Fibroblast of lung (primary cell): ENCODE measurements around the gene TMEM248. TPM values are rescaled to one million over a fixed set of nuclear protein-coding genes. Genes with fewer than 3 reads are reported as not detected.

Source experiments
- DNase-seq, 2 donors: peaks; one replicate each; pipeline versions ENCODE4 v3.0.0 to v3.0.0-alpha.2; 2010; ENCODE audit warnings: low read depth in 2 of 2
- H2AFZ ChIP-seq: 2 replicates; pipeline ENCODE4 v1.5.1; 2012; ENCODE audit warnings: low read length, control low read depth, inconsistent platforms
- H3K27ac ChIP-seq: 2 replicates; pipeline ENCODE4 v1.5.1; 2011; ENCODE audit warnings: low read length, control low read depth; ENCODE audit not compliant: insufficient read depth
- H3K27me3 ChIP-seq: 2 replicates; pipeline ENCODE4 v1.5.1; 2011; ENCODE audit warnings: mild to moderate bottlenecking, low read length; ENCODE audit not compliant: control insufficient read depth, insufficient read depth
- H3K36me3 ChIP-seq: 2 replicates; pipeline ENCODE4 v1.5.1; 2011; ENCODE audit warnings: low read length; ENCODE audit not compliant: control insufficient read depth, insufficient read depth
- H3K4me1 ChIP-seq: 2 replicates; pipeline ENCODE4 v1.5.1; 2011; ENCODE audit warnings: low read length; ENCODE audit not compliant: control insufficient read depth, insufficient read depth; ENCODE audit errors: extremely low read depth
- H3K4me2 ChIP-seq: 2 replicates; pipeline ENCODE4 v1.5.1; 2011; ENCODE audit warnings: low read length, control low read depth; ENCODE audit not compliant: insufficient read depth; ENCODE audit errors: extremely low read depth
- H3K4me3 ChIP-seq, 4 experiments: fragments of 200-600 bp in 1 of 4; sonication (generic) in 1 of 4; replicated peaks in 1 of 4; 2 replicates each; pipeline ENCODE4 v1.5.1; 2011 to 2016; ENCODE audit warnings: low read length in 4 of 4, low read depth in 3 of 4, mild to moderate bottlenecking in 3 of 4, control low read depth in 2 of 4, inconsistent platforms in 1 of 4, mixed read lengths in 1 of 4; ENCODE audit not compliant: insufficient read depth in 1 of 4; ENCODE audit errors: control extremely low read depth in 1 of 4
- H3K79me2 ChIP-seq: 2 replicates; pipeline ENCODE4 v1.5.1; 2012; ENCODE audit warnings: mild to moderate bottlenecking, low read length, inconsistent platforms; ENCODE audit not compliant: control insufficient read depth, insufficient read depth
- H3K9ac ChIP-seq: 2 replicates; pipeline ENCODE4 v1.5.1; 2011; ENCODE audit warnings: mild to moderate bottlenecking, low read length, control low read depth; ENCODE audit not compliant: insufficient read depth
- H3K9me3 ChIP-seq: 2 replicates; pipeline ENCODE4 v1.5.1; 2012; ENCODE audit warnings: low read depth, low read length; ENCODE audit not compliant: control insufficient read depth, insufficient read depth
- H4K20me1 ChIP-seq: 2 replicates; pipeline ENCODE4 v1.5.1; 2011; ENCODE audit warnings: low read length; ENCODE audit not compliant: control insufficient read depth, insufficient read depth; ENCODE audit errors: extremely low read depth
- EZH2 ChIP-seq: IDR thresholded peaks from 2 replicates; pipeline ENCODE4 v1.5.1; 2012; ENCODE audit warnings: low read length, control low read depth, mild to moderate bottlenecking; ENCODE audit errors: missing control alignments
- polyA plus RNA-seq, 2 donors: library from polyadenylated mRNA; depleted of rRNA in 1 of 2; stranded (reverse) in 1 of 2; unstranded in 1 of 2; fragments of >200 nt; gene quantifications; 2 replicates each; pipeline ENCODE4 v1.2.1, GENCODE V29; 2011 to 2012; ENCODE audit warnings: missing spikeins in 1 of 2
- total RNA-seq: library from RNA; depleted of rRNA; stranded (reverse); fragments of >200 nt; gene quantifications from 2 replicates; pipeline ENCODE4 v1.2.1, GENCODE V29; 2014
- TF ChIP-seq, protein P1 (sequence below), 2 donors: IDR thresholded peaks in 1 of 2; conservative IDR thresholded peaks in 1 of 2; 1 replicate in 1 of 2; 2 replicates in 1 of 2; pipeline ENCODE4 v1.5.1; 2011 to 2012; ENCODE audit warnings: low read length in 2 of 2, control low read depth in 1 of 2, inconsistent platforms in 1 of 2, low read depth in 1 of 2, mild to moderate bottlenecking in 1 of 2

The TMEM248 gene
- total and polyA plus RNA-seq, 2 donors (not counting 1 experiment from before 2014, with no cell fraction given): 65.7 to 162 TPM

DNA sequence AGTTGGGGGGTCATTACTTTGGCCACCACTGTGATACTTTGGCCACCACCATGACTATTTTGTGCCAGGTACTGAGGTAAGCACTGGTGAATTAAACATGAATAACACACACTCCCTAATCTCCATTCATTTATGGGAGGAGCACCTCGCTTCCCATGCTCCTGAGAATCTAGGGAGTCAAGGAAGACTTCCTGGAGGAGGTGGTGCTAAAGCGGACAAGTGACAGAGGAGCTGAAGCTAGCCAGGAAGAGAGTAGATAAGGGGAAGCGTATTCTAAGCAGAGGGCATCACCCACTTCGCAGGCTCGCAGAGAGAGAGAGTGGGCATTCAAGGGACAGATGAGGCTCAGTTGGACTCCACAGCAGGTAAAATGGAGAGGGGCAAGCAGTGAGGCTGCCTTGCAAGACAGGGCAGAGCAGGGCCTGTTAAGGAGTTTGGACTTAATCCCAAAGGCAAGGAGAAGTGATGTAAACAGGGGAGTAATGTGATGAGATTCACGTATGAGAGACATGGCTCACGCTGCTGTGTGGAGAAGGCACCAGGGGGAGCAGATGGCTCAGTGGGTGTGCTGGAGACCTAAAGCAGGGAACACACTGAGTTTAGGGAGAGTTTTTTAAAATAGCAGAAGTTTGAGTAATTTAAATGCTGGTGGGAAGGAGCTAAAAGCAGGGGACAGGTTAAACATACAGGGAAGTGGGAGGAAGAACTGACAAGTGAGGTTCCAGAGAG, 21.3 kb upstream of the TMEM248 start:
- H3K36me3 ChIP-seq: no peaks in the 10 kb centered on the region
- H4K20me1 ChIP-seq: no peaks in the 10 kb centered on the region
- no peak overlapping the region for H3K4me3 ChIP-seq
- H3K27ac ChIP-seq: no peak overlapping the region
- H3K27me3 ChIP-seq: no peaks in the 10 kb centered on the region
- H3K4me2 ChIP-seq: no peak overlapping the region
- H2AFZ ChIP-seq: no peak overlapping the region
- no peak for TF ChIP-seq EZH2
- TF ChIP-seq, protein P1, sequence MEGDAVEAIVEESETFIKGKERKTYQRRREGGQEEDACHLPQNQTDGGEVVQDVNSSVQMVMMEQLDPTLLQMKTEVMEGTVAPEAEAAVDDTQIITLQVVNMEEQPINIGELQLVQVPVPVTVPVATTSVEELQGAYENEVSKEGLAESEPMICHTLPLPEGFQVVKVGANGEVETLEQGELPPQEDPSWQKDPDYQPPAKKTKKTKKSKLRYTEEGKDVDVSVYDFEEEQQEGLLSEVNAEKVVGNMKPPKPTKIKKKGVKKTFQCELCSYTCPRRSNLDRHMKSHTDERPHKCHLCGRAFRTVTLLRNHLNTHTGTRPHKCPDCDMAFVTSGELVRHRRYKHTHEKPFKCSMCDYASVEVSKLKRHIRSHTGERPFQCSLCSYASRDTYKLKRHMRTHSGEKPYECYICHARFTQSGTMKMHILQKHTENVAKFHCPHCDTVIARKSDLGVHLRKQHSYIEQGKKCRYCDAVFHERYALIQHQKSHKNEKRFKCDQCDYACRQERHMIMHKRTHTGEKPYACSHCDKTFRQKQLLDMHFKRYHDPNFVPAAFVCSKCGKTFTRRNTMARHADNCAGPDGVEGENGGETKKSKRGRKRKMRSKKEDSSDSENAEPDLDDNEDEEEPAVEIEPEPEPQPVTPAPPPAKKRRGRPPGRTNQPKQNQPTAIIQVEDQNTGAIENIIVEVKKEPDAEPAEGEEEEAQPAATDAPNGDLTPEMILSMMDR (conservative IDR thresholded peaks at IDR 0.05 in 1 of 2, IDR thresholded peaks at IDR 0.05 in 1 of 2; ENCODE audit: low read depth in 1 of 2, low read length in 2 of 2): no peak
- no peaks in the 10 kb centered on the region for H3K9me3 ChIP-seq
- H3K4me1 ChIP-seq: no peaks in the 10 kb centered on the region
- no peak overlapping the region for H3K9ac ChIP-seq
- H3K79me2 ChIP-seq: no peaks in the 10 kb centered on the region
- no peak for DNase-seq

DNA sequence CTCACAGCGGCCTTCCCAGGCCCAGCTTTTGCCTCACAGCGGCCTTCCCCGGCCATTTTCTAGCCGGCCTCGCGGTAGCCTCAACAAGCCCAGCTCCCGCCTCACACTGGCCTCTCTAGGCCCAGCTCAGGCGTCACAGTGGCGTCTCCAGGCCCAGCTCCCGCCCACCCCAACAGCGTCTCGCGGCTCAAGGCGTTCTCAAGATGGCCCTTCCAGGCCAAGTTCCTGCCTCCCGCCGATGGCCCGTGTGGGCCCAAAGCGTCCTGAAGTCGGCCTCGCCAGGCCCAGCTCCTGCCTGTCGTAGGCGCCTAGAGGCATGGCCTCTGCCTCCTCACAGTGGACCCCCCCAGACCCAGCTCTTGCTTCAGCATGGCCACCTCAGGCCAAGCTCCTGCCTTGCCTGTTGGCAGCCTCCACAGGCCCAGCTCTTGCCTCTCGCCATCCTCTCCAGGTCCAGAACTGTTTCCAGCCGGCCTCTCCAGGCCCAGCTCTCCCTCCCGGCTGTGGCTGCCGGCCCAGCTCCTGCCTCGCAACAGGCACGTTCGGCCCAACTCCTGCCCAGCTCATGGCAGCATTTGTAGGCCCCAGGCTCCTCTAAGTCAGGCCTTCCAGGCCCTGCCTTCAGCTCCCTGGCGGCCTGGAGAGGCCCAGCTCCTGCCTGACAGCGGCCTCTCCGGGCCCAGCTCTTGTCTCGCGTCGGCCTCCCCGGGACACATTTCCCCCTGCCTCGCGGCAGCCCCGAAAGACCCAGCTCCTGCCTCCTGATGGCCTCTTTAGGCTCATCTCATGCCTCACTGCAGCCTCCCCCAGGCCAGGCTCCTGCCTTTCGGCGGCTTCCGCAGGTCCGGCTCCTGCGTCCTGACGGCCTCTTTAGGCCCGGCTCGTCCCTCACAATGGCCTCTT, 18.8 kb upstream of the TMEM248 start:
- Histone ChIP-seq H3K27me3 (no peaks in the 10 kb centered on the region), H3K27ac (no peak overlapping the region), H3K79me2 (no peaks in the 10 kb centered on the region), H3K36me3 (no peaks in the 10 kb centered on the region), H3K9ac (no peak overlapping the region), H3K9me3 (no peaks in the 10 kb centered on the region), H3K4me2 (no peak overlapping the region), H2AFZ (no peak overlapping the region), H3K4me1 (no peaks in the 10 kb centered on the region), H4K20me1 (no peaks in the 10 kb centered on the region), H3K4me3 (no peak overlapping the region)
- no peak for TF ChIP-seq EZH2
- TF ChIP-seq, protein P1 (conservative IDR thresholded peaks at IDR 0.05 in 1 of 2, IDR thresholded peaks at IDR 0.05 in 1 of 2; ENCODE audit: low read depth in 1 of 2, low read length in 2 of 2): no peak
- no peak for DNase-seq

DNA sequence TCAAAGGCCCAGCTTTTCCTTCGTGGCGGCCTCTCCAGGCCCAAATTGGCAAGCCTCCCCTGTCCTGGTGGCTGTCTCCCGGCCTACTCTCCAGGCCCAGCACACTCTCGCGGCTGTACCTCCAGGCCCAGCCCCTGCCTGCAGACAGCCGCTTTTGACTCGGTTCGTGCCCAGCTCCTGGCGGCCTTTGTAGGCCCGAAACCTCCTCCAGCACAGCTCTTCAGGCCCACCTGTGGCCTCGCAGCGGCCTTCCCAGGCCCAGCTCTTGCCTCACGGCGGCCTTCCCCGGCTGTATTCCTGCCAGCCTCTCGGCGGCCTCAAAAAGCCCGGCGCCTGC, 18.2 kb upstream of the TMEM248 start:
- no peak for DNase-seq
- no peak overlapping the region for H3K9ac ChIP-seq
- no peaks in the 10 kb centered on the region for H3K27me3 ChIP-seq
- no peaks in the 10 kb centered on the region for H3K9me3 ChIP-seq
- H3K36me3 ChIP-seq: no peaks in the 10 kb centered on the region
- no peak overlapping the region for H3K4me3 ChIP-seq
- no peak overlapping the region for H3K4me2 ChIP-seq
- no peak overlapping the region for H2AFZ ChIP-seq
- H3K4me1 ChIP-seq: no peaks in the 10 kb centered on the region
- TF ChIP-seq, protein P1 (conservative IDR thresholded peaks at IDR 0.05 in 1 of 2, IDR thresholded peaks at IDR 0.05 in 1 of 2; ENCODE audit: low read depth in 1 of 2, low read length in 2 of 2): no peak
- TF ChIP-seq EZH2: no peak
- no peaks in the 10 kb centered on the region for H4K20me1 ChIP-seq
- no peak overlapping the region for H3K27ac ChIP-seq
- H3K79me2 ChIP-seq: no peaks in the 10 kb centered on the region
